GM12878 (cell line): Measurements from ENCODE around the gene FKBP8. TPM values are rescaled to one million over a fixed set of nuclear protein-coding genes. Genes with fewer than 3 reads are reported as not detected.

Experiments
- CBFB ChIP-seq: IDR thresholded peaks from 2 replicates; pipeline ENCODE4 v1.6.1; 2016; ENCODE audit warnings: antibody characterized with exemption, low read depth
- ETV6 ChIP-seq, 2 experiments: fragments of 450-650 bp in 1 of 2; IDR thresholded peaks in 1 of 2; conservative IDR thresholded peaks in 1 of 2; 2 replicates each; pipeline ENCODE4 v1.6.1; 2014; ENCODE audit warnings: antibody characterized with exemption in 1 of 2, borderline replicate concordance in 1 of 2, low read depth in 1 of 2, mild to moderate bottlenecking in 1 of 2, moderate library complexity in 1 of 2
- RCOR1 ChIP-seq: conservative IDR thresholded peaks from 2 replicates; pipeline ENCODE4 v1.6.1; 2012; ENCODE audit warnings: low read depth, low read length, improper control_type of control experiment
- polyA plus RNA-seq, 11 experiments: library from polyadenylated mRNA; depleted of rRNA in 4 of 11; unstranded in 6 of 11; stranded (reverse) in 5 of 11; fragments of >200 nt; fragmentation: Nextera tagmentation in 4 of 11; fragmentation: Illumina TruSeq in 1 of 11; extraction: Ambion mirVana in 4 of 11; extraction: Trizol in 1 of 11; gene quantifications; 1 replicate in 1 of 11; 2 replicates in 10 of 11; pipeline versions ENCODE4 v1.2.1 to v1.2.3, GENCODE V29; 2011 to 2016; ENCODE audit warnings: inconsistent platforms in 2 of 11, missing spikeins in 2 of 11, low read depth in 1 of 11
- total RNA-seq, 4 experiments: library from RNA; depleted of rRNA in 3 of 4; stranded (reverse); fragments of >200 nt in 3 of 4; fragmentation: Illumina TruSeq in 1 of 4; extraction: Trizol in 1 of 4; gene quantifications; 2 replicates each; pipeline versions ENCODE4 v1.2.1 to v1.2.3, GENCODE V29; 2013 to 2021
- TF ChIP-seq, protein P1 (sequence below): IDR thresholded peaks from 2 replicates; pipeline ENCODE4 v1.6.1; 2011; ENCODE audit warnings: borderline replicate concordance, low read depth, mild to moderate bottlenecking, moderate library complexity, low read length; ENCODE audit not compliant: insufficient read depth, poor library complexity, severe bottlenecking
- TF ChIP-seq, protein P2 (sequence below): fragments of 450-650 bp; formaldehyde crosslinking; IDR thresholded peaks from 2 replicates; pipeline ENCODE4 v1.4.0; 2022; ENCODE audit warnings: mild to moderate bottlenecking, moderate library complexity
- TF ChIP-seq, protein P3 (sequence below): IDR thresholded peaks from 2 replicates; pipeline ENCODE4 v1.6.1; 2012; ENCODE audit warnings: low read depth, low read length, improper control_type of control experiment
- TF ChIP-seq, protein P4 (sequence below): IDR thresholded peaks from 2 replicates; pipeline ENCODE4 v1.6.1; 2011; ENCODE audit warnings: low read depth, low read length, improper control_type of control experiment, borderline replicate concordance

The FKBP8 gene
- total and polyA plus RNA-seq, 10 of the 15 experiments (the other 5 are each of a cell fraction or from before 2014, with no cell fraction given) = 0.13 to 205 (median 95.4) TPM

DNA sequence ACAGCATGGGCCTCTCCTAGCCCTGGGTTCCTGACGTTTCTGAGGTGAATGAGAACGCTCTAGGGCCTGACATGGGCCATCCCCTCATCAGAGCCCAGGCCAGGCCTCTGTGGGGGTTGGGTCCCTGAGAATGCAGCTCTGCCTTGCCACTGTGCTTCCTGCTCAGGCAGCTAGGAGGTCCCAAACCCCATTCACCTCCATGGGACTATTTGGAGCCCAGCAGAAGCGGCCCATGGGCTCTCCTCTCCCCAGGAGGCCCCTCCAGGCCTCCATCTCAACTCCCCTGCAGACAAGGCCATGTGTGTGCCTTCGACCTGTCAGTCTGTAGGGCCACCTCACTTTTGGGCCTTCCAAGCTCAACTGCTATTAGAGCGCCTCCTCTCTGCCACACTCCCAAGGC, 58.4 kb downstream of the FKBP8 start (continued):
- TF ChIP-seq ETV6 (conservative IDR thresholded peaks at IDR 0.05 in 1 of 2, IDR thresholded peaks at IDR 0.05 in 1 of 2; ENCODE audit: borderline replicate concordance in 1 of 2, low read depth in 1 of 2) = no peak
- no peak for TF ChIP-seq RCOR1
- TF ChIP-seq, protein P1, sequence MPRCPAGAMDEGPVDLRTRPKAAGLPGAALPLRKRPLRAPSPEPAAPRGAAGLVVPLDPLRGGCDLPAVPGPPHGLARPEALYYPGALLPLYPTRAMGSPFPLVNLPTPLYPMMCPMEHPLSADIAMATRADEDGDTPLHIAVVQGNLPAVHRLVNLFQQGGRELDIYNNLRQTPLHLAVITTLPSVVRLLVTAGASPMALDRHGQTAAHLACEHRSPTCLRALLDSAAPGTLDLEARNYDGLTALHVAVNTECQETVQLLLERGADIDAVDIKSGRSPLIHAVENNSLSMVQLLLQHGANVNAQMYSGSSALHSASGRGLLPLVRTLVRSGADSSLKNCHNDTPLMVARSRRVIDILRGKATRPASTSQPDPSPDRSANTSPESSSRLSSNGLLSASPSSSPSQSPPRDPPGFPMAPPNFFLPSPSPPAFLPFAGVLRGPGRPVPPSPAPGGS = no peak
- TF ChIP-seq, protein P2, sequence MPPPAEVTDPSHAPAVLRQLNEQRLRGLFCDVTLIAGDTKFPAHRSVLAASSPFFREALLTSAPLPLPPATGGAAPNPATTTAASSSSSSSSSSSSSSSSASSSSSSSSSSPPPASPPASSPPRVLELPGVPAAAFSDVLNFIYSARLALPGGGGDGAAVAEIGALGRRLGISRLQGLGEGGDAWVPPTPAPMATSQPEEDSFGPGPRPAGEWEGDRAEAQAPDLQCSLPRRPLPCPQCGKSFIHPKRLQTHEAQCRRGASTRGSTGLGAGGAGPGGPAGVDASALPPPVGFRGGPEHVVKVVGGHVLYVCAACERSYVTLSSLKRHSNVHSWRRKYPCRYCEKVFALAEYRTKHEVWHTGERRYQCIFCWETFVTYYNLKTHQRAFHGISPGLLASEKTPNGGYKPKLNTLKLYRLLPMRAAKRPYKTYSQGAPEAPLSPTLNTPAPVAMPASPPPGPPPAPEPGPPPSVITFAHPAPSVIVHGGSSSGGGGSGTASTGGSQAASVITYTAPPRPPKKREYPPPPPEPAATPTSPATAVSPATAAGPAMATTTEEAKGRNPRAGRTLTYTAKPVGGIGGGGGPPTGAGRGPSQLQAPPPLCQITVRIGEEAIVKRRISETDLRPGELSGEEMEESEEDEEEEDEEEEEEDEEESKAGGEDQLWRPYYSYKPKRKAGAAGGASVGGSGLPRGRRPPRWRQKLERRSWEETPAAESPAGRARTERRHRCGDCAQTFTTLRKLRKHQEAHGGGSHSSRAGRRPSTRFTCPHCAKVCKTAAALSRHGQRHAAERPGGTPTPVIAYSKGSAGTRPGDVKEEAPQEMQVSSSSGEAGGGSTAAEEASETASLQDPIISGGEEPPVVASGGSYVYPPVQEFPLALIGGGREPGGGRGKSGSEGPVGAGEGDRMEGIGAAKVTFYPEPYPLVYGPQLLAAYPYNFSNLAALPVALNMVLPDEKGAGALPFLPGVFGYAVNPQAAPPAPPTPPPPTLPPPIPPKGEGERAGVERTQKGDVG (CRISPR knock-in tag) = no peak
- TF ChIP-seq, protein P3, sequence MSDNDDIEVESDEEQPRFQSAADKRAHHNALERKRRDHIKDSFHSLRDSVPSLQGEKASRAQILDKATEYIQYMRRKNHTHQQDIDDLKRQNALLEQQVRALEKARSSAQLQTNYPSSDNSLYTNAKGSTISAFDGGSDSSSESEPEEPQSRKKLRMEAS = no peak
- no peak for TF ChIP-seq CBFB
- TF ChIP-seq, protein P4, sequence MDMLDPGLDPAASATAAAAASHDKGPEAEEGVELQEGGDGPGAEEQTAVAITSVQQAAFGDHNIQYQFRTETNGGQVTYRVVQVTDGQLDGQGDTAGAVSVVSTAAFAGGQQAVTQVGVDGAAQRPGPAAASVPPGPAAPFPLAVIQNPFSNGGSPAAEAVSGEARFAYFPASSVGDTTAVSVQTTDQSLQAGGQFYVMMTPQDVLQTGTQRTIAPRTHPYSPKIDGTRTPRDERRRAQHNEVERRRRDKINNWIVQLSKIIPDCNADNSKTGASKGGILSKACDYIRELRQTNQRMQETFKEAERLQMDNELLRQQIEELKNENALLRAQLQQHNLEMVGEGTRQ = no peak
- TF ChIP-seq, all 136 proteins: peak for 0
